Brain microvascular endothelial cell (primary cell): ENCODE data around the gene IRF4.

ENCODE experiments used
- DNase-seq: peaks from one replicate; pipeline ENCODE4 v3.0.0-alpha.2; 2020
- H3K27ac ChIP-seq: fragments of 250-450 bp; sonication (Bioruptor Pico); 2 replicates; pipeline ENCODE4 v1.5.1; 2020; ENCODE audit warnings: mild to moderate bottlenecking, moderate library complexity
- H3K27me3 ChIP-seq: fragments of 250-450 bp; sonication (Bioruptor Pico); replicated peaks from 2 replicates; pipeline ENCODE4 v1.5.1; 2020; ENCODE audit warnings: mild to moderate bottlenecking
- H3K36me3 ChIP-seq: fragments of 250-450 bp; sonication (Bioruptor Pico); replicated peaks from 2 replicates; pipeline ENCODE4 v1.5.1; 2020; ENCODE audit warnings: mild to moderate bottlenecking
- H3K4me3 ChIP-seq: 2 replicates; pipeline ENCODE4 v1.5.1; 2011; ENCODE audit warnings: low read depth, mild to moderate bottlenecking, control low read depth, low read length, moderate library complexity
- CTCF ChIP-seq: IDR thresholded peaks from 2 replicates; pipeline ENCODE4 v1.5.1; 2011; ENCODE audit warnings: low read depth, mild to moderate bottlenecking, moderate library complexity, low read length, control low read depth, inconsistent platforms; ENCODE audit errors: missing control alignments
- in situ Hi-C: cut with HindIII; loops from 2 replicates; pipeline ENCODE4 v1.10.0; 2017; ENCODE audit warnings: low sequenced_read_pairs, low pct_ligation_motif_present

The IRF4 gene

DNA sequence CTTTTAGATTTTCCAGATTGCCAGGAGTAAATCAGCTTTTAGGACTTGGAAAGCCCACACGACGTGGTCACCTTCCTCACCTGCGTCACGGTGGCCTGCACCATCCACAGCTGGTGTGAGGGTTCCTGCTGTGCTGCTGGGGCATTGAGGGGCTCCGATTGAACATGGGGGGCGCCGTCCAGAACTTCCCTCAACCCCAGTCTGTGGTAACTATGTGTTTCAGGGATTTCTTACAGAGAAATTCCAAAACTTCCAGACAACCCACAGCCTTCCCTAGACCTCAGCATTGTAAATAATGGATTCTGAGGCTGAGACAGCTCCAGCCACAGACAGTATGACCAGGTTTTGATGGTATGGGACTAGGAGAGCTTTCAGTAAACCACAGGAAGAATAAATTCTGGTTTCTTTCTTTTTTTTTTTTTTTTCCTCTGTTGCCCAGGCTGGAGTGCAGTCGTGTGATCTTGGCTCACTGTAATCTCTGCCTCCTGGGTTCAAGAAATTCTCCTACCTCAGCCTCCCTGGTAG lies 46.7 kb upstream of the IRF4 start:
- Histone ChIP-seq H3K36me3 (no peaks in the 10 kb centered on the region), H3K27me3 (no peaks in the 10 kb centered on the region), H3K27ac (no peak overlapping the region), H3K4me3 (no peak overlapping the region)
- DNase-seq: no peak
- in situ Hi-C loops: no loop called here
- no peak for TF ChIP-seq CTCF

DNA sequence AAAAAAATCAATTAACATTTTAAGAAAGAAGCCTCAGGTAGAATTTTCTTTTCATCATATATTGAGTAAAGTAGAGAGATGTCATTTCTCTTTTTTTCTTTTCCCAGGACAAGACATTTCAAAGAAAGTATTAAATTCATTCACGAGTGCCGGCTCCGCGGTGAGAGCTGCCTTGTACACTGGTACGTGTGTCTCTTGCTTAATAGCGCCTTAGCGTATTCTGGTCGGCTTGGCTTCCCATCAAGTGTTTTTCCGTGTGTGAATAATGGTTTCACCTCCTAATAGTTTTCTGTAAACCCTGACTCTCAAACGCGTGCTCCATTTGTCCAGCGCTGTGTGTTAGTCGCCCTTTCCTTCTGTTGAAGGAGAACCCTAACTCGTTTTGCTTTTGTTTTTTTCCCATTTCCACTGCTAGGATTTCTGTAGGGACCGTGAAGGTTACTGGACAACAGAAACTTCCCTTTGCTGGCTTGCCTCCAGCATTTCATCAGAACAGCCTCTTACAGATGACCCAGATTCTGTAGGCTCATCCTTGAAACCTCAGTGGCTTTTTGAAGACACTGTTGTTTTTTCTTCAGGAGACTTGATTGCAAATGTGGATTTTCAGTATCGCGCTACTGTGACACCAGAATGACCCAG lies 45.7 kb upstream of the IRF4 start:
- no peaks in the 10 kb centered on the region for H3K27me3 ChIP-seq
- peak; percentile 11 for DNase-seq
- no peaks in the 10 kb centered on the region for H3K36me3 ChIP-seq
- no peak overlapping the region for H3K4me3 ChIP-seq
- in situ Hi-C loops: no loop called here
- no peak for TF ChIP-seq CTCF
- no peak overlapping the region for H3K27ac ChIP-seq

DNA sequence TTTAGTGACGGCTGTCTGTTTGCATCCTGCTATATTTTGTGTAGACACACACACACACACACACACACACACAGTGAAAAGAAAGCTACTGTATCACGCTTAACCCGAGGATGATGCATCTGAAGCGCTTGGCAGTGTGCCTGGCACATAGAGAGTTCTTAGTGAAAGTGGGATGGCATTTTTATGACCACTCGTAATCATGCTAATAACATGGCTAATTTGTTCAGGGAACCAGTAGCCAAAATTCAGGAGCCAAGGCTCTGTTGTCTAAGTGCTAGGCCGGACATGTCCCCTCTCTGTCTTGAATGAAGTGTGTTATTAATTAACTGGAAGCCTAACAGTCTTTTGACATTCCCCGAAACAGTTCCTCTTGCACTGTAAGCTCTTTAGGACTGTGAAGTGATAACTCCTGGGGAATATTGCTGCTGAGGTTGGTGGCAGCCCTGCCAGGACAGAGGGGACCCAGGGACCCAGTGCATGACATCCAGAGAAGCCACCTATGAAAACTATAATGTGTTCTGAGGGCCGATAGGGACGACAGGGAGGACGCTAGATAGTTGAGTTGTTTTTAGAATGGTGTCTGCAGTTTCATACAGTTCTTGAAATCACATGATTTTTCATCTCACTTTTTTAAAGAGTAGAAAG lies 45.0 kb upstream of the IRF4 start:
- no peaks in the 10 kb centered on the region for H3K27me3 ChIP-seq
- no peaks in the 10 kb centered on the region for H3K36me3 ChIP-seq
- peak; percentile 24 for DNase-seq
- no peak overlapping the region for H3K27ac ChIP-seq
- no peak overlapping the region for H3K4me3 ChIP-seq
- in situ Hi-C loops: no loop called here
- no peak for TF ChIP-seq CTCF

GRCh38 chr6:347232-347631 lies 44.3 kb upstream of the IRF4 start:
- H3K4me3 ChIP-seq: no peak overlapping the region
- no peak for TF ChIP-seq CTCF
- no peak for DNase-seq
- H3K27ac ChIP-seq: no peak overlapping the region
- H3K36me3 ChIP-seq: no peaks in the 10 kb centered on the region
- H3K27me3 ChIP-seq: no peaks in the 10 kb centered on the region
- in situ Hi-C loops: no loop called here

DNA sequence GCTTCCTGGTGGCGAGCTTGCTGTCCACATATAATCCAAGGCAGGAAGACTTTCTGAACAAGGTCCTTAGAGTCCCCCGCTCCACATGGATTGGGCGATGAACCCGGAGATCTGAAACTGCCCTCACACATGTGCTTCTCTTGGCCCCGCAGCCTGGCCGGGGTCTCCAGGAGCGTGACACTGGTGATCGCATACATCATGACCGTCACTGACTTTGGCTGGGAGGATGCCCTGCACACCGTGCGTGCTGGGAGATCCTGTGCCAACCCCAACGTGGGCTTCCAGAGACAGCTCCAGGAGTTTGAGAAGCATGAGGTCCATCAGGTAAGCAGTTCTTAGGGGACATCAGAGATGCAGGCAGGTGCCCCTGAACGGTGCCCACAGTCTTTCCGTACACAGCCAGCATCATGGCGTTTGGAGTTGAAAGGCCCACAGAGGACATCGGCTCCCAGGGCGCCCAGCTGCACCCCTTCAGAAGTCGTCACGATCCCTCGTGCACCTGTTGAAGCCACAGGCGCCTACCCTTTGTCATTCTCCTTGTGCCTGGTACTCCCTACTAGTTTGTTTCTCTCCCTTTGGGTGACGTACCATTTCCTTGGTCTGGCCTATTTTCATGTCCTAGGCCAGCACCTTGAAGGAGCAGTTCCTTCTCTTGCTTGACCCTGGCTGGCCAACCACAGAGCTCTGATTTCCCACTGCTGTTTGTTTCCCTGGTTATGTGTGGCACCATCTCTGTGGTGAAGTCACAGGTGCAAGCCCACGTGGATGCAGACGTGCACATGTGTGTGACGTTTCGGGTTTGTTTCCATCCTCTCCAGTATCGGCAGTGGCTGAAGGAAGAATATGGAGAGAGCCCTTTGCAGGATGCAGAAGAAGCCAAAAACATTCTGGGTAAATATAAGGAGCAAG lies 43.3 kb upstream of the IRF4 start:
- in situ Hi-C loops: no loop called here
- no peak for TF ChIP-seq CTCF
- H3K27me3 ChIP-seq: no peaks in the 10 kb centered on the region
- no peak overlapping the region for H3K4me3 ChIP-seq
- no peak for DNase-seq
- H3K36me3 ChIP-seq: no peaks in the 10 kb centered on the region
- H3K27ac ChIP-seq: no peak overlapping the region
